HG02884 (cell line): ENCODE measurements around the gene RNF149.
"Not testable (repeated sequence)": the region's sequence is repeated elsewhere in the genome, so short reads cannot be mapped to it uniquely, and the experiment has no call there.

Experiments used
- ATAC-seq: cut with Tn5 transposase; IDR thresholded peaks from one replicate; pipeline ENCODE4 v1.9.1; 2021; ENCODE audit warnings: mild to moderate bottlenecking, moderate library complexity; ENCODE audit not compliant: unreplicated experiment

RNF149 gene

DNA sequence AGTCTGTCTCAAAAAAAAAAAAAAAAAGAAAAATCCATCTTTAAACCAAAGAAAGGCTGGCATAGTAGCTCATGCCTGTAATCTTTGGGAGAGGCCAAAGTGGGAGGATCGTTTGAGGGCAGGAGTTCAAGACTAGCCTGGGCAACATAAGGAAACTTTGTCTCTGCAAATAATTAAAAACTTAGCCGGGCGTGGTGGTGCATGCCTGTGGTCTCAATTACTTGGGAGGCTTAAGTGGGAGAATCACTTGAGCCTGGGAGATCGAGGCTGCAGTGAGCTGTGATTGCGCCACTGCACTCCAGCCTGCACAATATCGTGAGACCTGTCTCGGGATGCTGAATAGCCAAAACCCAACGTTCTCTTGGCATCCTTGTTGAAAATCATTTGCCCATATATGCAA lies 49.7 kb downstream of the RNF149 start:
- no peak for ATAC-seq

DNA sequence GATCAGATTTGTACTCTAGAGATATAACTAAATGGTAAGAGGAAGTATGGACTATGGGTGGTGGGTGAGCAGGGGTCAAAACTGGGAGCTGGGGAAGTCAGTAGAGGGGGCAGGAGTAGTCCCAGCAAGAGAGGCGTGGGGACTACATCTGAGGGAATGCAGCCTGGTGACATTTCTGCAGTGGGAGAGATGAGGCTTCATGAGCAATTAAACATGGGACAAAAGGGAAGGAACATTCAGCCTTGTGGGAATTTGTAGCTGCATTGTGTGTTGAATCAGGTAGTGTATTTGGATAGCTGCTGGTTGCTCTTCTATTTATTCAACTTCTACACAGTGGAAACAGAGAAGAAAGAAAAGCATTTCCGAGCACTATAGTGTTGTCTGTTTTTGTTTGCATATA lies 52.2 kb downstream of the RNF149 start:
- ATAC-seq = no peak

DNA sequence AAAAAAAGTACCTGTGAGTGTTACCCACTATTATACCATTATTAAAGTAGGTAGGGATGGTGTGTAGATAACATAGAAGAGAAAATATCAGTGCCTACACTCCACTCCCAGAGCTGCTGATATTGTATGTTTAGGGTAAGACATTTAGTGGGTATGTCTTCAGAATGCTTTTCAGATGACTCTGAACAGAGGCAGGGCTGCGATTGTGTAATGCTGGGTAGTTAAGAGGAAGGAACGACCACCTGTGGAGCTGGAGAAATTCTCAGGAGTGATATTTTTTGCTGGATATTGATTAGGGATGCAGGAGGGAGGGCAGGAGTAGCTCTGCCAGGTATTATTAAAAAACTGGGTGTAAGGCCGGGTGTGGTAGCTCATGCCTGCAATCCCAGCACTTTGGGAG lies 53.0 kb downstream of the RNF149 start:
- no peak for ATAC-seq

DNA sequence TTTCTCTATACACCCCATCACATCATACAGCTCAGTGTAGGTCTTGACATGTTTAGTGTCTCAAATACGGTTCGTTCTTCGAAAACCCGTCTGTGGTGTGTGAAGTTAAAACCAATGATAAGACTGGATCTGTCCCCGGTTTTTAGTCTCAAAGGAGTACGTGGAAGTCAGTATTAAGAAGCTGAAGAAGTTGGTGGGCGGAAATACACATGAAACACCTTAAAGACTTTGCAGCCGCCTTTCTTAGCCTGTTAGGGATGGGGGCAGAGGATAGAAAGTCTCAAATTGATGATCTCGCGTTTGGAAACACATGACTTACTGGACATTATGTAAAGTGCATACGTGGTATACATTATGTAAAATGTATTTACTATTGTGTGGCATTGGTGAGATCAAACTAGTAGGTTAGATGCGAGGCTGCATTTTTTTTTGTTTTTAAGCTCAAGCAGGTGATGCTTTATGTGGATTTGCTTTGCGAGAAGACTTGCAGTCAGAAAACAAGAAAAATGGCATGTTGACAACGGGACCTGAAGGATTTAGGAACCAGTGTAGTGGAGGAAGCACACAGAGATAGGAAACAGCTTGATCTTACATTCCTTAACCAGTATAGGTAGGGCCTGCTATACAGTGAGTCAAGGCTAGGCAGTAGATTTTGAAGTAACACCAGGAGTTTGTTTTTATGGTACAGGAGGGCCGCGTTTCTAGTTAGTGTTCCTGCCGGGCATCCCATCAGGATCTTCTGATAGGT lies 54.6 kb downstream of the RNF149 start:
- no peak for ATAC-seq

DNA sequence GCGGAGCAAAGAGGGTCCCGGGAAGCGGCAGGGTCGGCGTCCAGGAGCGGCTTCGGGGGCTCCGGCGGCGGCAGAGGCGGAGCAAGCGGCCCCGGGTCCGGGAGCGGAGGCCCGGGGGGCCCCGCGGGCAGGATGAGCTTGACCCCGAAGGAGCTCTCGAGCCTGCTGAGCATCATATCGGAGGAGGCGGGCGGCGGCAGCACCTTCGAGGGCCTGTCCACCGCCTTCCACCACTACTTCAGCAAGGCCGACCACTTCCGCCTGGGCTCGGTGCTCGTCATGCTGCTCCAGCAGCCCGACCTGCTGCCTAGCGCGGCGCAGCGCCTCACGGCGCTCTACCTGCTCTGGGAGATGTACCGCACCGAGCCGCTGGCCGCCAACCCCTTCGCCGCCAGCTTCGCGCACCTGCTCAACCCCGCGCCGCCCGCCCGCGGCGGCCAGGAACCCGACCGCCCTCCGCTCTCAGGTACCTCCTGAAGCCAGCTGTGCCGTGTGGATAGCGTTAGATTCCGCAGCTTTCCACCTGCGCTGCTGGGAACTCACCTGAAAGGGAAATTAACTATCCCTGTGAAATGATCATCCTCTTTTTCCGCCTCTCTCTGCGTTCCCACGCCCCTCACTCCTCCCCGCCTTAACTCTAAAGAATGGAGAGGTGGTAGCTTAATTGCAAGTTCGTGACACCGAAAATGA lies 55.3 kb downstream of the RNF149 start:
- peak; percentile 43 for ATAC-seq

DNA sequence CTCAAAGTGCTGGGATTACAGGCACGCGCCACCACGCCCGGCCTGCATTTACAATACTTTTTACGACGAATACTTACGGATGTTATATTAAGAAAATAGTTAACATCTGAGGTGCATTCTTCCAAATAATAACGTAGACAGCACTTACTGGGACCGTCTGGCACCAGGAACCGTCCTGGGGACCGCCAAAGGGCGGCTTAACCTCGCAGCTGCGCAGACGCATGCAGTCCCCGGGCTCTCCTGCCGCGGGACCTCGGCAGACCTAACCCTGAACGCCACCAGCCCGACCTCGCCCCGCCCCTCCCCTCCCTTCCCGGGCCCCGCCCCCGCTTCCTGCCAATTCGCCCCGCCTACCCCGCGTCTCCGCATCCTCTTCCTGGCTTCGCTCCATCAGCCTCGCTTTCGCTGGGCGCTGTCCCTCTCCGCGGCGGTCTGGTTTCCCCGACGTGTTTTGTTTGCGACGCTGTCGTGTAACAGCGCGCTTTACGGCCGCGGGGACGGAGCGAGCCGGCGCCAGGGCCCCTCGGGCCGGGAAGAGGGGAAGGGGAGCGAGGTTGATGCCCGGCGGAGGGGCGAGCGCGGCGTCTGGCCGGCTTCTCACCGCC lies 56.0 kb downstream of the RNF149 start, which contains the start of gene CNOT11:
Gene CNOT11 (plus strand): TSS at position 479 of the 605 bp plus-strand sequence. CDS start 79 bp downstream, at position 558.
- ATAC-seq = peak; percentile 83

DNA sequence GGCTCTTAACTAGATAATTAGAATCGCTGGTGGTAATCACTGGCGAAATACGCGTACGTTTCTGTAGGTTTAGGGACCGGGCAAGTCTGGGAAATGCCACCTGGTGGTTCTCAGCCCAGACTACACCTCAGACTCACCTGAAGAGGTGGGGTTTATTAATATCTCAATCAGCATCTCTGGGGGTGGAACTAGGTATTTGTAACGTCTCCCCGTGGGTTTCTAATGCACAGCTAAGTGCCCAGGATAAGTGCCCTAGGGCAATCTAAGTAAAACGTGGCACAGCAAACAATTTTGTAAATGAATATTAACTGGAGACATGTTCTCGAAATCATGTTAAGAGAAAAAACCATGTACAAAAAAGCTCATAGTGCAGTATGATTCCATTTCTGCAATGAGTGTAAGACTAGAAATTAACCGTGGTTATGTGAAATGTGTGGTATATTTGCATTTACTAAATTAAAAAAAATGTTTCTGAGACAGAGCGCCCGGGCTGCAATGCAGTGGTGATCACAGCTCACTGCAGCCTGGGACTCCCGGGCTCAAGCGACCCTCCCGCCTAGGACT lies 56.6 kb downstream of the RNF149 start:
- ATAC-seq = peak; percentile 49

DNA sequence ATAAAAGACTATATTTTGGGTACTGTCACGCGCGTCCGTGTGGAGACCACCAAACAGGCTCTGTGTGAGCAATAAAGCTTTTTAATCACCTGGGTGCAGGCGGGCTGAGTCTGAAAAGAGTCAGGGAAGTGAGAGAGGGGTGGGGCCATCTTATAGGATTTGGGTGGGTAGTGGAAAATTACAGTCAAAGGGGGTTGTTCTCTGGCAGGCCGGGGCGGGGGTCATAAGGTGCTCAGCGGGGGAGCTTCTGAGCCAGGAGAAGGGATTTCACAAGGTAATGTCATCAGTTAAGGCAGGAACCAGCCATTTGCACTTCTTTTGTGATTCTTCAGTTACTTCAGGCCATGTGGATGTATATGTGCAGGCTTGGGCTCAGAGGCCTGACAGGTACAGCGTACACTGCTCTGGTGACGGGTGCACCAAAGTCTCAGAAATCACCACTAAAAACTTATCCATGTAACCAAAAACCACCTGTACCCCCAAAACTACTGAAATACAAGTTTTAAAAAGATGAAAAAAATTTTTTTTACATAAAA lies 57.2 kb downstream of the RNF149 start:
- ATAC-seq = not testable (repeated sequence)

DNA sequence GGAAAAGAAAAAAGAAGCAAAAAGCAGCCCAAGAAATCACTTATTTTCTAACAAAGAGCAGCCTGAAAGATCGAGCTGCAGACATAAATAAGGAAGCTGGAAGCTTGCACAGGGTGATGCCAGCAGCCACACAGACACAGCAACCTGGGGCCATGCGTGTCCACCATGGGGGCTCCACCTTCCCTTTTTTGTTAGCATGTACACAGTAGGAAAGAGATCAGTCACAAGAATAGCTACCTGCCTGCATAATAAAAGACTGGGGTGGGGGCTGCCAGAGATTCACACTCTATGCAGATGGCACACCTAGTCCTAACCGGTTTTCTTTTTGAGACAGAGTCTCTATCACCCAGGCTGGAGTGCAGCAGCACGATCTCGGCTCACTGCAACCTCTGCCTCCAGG lies 58.7 kb downstream of the RNF149 start:
- no peak for ATAC-seq

DNA sequence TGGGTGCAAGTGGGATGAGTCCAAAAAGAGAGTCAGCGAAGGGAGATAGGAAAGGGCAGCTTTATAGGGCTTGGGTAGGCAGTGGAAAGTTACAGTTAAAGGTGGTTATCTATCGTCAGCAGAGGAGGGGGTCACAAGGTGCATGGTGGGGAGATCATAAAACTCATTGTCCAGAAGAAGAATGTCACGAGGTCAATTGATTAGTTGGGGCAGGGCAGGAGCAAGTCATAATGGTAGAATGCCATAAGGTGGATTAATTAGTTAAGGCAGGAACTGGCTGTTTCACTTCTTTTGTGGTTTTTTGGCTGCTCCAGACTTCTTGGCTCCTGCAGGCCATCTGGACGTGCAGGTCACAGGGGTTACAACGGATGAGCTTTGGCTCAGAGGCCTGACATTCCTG lies 59.7 kb downstream of the RNF149 start:
- ATAC-seq = not testable (repeated sequence)

DNA sequence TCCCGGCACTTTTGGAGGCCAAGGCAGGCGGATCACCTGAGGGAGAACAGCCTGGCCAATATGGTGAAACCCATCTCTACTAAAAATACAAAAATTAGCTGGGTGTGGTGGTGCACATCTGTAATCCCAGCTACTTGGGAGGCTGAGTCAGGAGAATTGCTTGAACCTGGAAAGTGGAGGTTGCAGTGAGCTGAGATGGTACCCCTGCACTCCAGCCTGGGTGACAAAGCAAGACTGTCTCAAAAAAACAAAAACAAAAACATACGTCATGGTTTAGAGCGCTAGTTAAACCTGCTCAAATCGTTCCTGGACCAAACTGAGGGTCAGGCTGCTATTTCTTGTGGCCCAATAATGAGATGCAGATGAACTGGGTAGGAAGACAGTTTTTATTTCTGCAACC lies 63.0 kb downstream of the RNF149 start:
- ATAC-seq = not testable (repeated sequence)

DNA sequence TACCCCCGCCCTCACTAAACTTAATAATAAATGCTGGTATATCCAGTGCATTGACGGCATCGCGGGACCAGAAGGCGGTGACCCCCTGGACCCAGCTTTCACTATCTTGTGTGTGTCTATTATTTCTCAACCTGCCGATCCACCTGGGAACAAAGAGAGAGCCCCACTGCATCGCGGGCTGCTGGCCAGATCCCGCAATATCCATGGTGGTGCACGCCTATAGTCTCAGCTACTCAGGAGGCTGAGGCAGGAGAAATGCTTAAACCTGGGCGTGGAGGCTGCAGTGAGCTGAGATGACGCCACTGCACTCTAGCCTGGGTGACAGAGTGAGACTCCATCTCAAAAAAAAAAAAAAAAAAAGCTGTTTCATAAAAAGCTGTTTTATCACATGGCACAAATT lies 63.6 kb downstream of the RNF149 start:
- not testable (repeated sequence) for ATAC-seq

DNA sequence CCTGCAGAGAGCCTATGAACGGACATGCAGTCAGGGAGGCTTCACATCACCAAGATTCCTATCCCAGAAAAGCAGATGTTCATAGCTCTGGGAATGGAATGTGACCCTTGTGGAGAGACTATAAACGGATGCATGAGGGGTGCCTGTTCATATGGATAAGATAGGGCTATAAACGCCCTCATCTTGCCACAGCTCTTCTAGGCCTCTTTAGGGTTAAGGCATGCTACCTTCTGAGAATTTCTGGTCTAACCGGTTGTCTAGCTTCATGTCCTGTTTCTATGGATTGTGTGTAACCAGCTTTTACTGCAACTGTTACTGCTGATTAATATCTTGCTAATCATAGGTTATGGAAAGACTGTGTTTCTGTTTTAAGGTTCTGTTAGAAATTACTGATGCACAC lies 64.1 kb downstream of the RNF149 start:
- not testable (repeated sequence) for ATAC-seq

DNA sequence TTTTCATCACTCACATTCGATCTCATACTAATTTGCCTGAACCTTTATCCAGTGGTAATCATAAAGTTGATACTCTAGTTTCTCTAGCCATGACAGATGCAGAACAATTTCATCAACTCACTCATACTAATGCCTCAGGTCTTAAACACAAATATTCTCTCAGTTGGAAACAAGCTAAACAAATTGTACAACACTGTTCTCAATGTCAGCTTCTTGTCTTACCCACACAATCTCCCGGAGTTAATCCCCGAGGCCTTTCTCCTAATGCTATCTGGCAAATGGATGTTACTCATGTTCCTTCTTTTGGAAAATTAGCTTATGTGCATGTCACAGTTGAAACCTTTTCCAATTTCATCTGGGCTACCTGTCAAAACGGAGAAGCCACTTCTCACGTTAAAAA lies 67.3 kb downstream of the RNF149 start:
- no peak for ATAC-seq

DNA sequence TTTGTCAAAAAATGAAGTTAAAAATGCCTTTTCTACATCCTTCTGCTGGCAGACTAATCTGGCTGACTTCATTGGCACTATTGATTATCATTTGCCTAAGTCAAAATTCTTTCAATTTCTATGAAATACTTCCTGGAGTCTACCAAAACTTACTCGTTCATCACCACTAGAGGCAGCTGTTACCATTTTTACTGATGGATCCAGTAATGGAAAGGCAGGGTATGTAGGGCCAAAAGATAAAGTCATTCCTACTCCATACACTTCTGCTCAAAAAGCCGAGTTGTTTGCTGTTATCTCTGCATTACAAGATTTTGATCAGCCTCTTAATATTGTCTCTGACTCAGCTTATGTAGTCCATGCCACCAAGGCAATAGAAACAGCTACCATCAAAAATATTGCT lies 67.8 kb downstream of the RNF149 start:
- ATAC-seq = not testable (repeated sequence)

DNA sequence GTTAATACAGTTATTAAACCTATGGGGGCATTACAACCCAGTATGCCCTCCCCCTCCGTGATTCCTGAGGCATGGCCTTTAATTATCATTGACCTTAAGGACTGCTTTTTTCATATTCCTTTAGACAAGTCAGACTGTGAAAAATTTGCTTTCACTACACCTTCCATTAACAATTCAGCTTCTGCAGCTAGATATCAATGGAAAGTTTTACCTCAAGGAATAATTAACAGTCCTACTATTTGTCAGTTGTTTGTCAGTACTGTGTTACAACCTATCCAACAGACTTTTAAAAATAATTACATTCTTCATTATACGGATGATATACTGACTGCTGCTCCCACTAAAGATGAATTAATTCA lies 68.8 kb downstream of the RNF149 start:
- ATAC-seq = not testable (repeated sequence)

DNA sequence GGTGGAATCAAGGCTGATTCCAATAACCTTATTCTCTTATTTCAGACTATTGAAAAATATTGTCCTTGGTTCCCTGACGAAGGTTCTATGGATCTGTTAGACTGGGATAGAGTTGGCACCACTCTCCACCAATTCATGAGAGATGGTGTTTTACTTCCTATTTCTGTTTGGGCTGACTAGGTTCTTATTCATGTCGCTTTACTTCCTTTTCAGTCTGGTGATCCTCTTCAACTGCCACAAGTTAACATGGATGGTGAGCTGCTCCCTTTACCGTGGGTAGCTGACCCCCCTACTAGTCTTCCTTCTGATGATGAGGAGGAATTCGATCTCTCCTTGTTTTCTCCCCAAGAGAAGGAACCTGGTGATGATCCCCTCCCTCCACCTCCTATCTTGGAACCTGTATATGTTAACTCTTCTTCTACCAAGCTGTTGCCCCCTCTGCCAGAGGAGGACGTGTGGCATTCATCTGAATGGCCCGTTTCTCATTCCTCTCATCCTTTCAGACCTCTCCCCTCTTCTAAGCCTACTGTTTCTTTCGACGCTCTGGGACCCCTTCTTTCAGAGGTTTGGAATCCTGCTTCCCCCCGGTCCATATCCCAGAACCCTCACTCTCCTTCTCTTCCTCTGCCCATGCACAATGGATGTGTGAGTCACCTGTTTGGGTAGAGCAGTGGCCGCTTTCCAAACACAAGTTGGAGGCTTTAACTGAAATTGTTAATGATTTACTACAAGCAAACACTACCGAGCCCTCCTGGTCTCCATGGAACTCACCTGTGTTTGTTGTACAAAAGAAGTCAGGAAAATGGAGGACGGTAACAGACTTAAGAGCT lies 69.4 kb downstream of the RNF149 start:
- ATAC-seq = no peak

DNA sequence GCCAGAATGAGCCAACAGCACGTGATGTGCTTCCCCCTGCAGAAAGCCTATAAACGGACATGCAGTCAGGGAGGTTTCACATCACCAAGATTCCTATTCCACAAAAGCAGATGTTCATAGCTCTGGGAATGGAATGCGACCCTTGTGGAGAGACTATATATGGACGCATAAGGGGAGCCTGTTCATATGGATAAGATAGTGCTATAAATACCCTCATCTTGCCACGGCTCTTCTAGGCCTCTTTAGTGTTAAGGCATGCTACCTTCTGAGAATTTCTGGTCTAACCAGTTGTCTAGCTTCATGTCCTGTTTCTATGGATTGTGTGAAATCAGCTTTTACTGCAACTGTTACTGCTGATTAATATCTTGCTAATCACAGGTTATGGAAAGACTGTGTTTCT lies 70.6 kb downstream of the RNF149 start:
- not testable (repeated sequence) for ATAC-seq

DNA sequence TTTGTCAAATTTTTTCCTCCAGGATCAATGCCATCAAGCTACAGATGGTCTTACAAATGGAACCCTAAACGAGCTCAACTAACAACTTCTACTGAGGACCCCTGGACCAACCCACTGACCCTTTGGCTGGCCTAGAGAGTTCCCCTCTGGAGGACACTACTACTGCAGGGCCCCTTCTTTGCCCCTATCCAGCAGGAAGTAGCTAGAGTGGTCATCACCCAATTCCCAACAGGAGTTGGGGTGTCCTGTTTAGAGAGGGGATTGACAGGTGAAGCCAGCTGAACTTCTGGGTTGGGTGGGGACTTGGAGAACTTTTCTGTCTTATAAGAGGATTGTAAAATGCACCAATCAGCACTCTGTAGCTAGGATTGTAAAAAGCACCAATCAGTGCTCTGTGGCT lies 72.5 kb downstream of the RNF149 start:
- ATAC-seq = not testable (repeated sequence)

DNA sequence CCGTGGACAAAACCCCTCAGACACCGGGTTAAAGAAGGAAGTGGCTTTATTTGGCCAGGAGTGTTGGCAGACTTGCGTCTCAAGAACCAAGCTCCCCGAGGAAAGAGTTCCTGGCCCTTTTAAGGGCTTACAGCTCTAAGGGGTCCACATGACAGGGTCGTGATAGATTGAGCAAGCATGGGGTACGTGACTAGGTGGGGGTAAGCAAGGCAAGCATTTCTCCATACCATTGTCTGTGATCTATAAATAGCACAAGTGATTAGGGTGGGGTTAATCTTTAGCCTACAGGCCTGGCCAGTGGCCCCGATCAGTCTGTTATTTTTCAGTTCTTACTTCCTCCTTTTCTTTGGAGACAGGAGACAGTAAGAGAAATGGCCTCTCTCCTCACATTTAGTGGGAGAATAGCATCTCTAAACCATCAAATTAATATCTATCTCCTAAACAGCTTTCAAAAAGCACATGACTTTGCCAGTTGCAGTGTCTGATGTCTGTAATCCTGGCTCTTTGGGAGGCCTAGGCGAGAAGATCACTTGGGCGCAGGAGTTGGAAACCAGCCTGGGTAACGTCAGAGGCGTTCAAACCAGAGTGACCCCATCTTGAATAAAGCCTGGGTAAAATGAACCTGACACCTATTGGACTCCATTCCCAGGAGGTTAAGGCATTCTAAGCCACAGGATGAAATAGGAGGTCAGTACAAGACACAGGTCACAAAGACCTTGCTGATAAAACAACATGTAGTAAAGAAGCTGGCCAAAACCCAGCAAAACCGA lies 74.1 kb downstream of the RNF149 start:
- ATAC-seq = no peak
